Pancreas (tissue), 10 donors: ENCODE data around the gene CUL1. TPM values are rescaled to one million over a fixed set of nuclear protein-coding genes. Genes with fewer than 3 reads are reported as not detected.
A peak's percentile ranks its signal among the peaks of the same experiment; 100 is the strongest.

Experiments
- ATAC-seq, 4 donors: fragments of 200-7000 bp; cut with Tn5 transposase; one replicate each; pipeline versions ENCODE4 v1.8.0 to v1.9.1; 2020; ENCODE audit warnings: mild to moderate bottlenecking in 4 of 4, moderate library complexity in 4 of 4
- DNase-seq, 6 donors: peaks; one replicate each; pipeline ENCODE4 v3.0.0-alpha.2; 2020
- FAIRE-seq: peaks from 2 replicates; lab custom pipeline; 2012; peaks lifted over from hg19 to GRCh38; lab: Jason Lieb, UNC
- H3K27ac ChIP-seq, 4 donors: fragments of 200-600 bp; sonication (generic); 1 replicate in 3 of 4; 2 replicates in 1 of 4; pipeline versions ENCODE4 v1.5.0 to v1.8.0; 2020
- H3K27me3 ChIP-seq, 4 donors: fragments of 200-600 bp; one replicate each; pipeline ENCODE4 v1.8.0; 2021
- H3K36me3 ChIP-seq, 3 donors: fragments of 200-600 bp; sonication (generic) in 1 of 3; one replicate each; pipeline versions ENCODE4 v1.5.0 to v1.8.0; 2020 to 2021
- H3K4me1 ChIP-seq, 3 donors: fragments of 200-600 bp; one replicate each; pipeline ENCODE4 v1.8.0; 2021
- H3K4me3 ChIP-seq, 4 donors: fragments of 200-600 bp; sonication (generic) in 2 of 4; one replicate each; pipeline versions ENCODE4 v1.5.0 to v1.8.0; 2020 to 2021
- H3K9me3 ChIP-seq, 4 donors: fragments of 200-600 bp; one replicate each; pipeline ENCODE4 v1.8.0; 2021
- WGBS, 2 donors: extraction: QIAGEN DNeasy Blood & Tissue Kit; methylation state at CpG; one replicate each; pipeline ENCODE4 v1.1.7; 2013; 5-methylcytosine and 5-hydroxymethylcytosine counted together
- intact Hi-C, 3 donors: fragments of 100-400 bp; cut with DNase I; formaldehyde crosslinking; loops; one replicate each; pipeline versions ENCODE4 v1.11.1 to v1.14.2; 2022
- polyA plus RNA-seq, 2 donors: library from polyadenylated mRNA; stranded (reverse); fragments of 200-250 nt; gene quantifications; one replicate each; pipeline ENCODE4 v1.2.3, GENCODE V29; 2013
- total RNA-seq, 6 donors: library from RNA; stranded (reverse); fragmentation: NEBNext Ultra II Directional in 4 of 6; extraction: Animal tissue kit (Norgen Biotek cat#: 25700) in 4 of 6; gene quantifications; one replicate each; pipeline versions ENCODE4 v1.2.1 to v1.2.4, GENCODE V29; 2021 to 2023
- TF ChIP-seq, protein P1 (sequence below), 4 donors: fragments of 200-600 bp; sonication (generic) in 3 of 4; IDR thresholded peaks; one replicate each; pipeline versions ENCODE4 v1.5.0 to v1.8.0; 2021; ENCODE audit warnings: antibody characterized with exemption in 4 of 4
- donor health status: healthy with polysubstance abuse.
- donor health status: DM: no; HTN: no; CAD: no; lungs with moderate emphysema.
- donor health status: DM: no; HTN: no; CAD: no.
- donor health status: control.
- donor health status: control.
- donor health status: Bipolar disorder and iron deficiency.
- donor health status: DM: yes; HTN: yes; CAD: no.
- donor health status: DM: no; HTN: no; CAD: no.
- donor health status: DM: no; HTN: no; CAD: no.
- donor health status: DM: yes; HTN: yes; CAD: no.

Gene CUL1
- total and polyA plus RNA-seq, 8 donors, result 8.9 to 19.2 (median 12.9) TPM

DNA sequence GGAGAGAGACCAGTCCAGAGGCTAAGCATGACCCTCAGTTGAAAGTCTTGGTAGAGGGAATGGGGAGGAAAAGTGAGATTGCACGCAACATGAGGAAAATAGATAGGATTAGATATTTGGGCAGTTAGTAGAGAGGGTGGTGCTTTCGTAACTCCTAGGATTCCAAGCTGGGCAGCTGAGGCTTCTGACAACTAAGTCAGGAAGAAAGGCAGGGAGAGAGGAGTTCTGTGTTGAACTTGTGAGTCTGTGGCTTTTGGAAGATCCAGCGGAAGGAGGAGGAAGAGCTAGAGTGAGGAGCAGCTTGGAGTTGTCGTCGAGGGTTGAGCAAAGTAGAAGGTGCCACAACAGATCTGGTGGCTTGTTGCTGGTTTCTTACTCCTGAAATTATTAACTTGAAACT is 21.8 kb downstream of the CUL1 start:
- intact Hi-C loops, result no loop called here
- ATAC-seq, result no peak
- Histone ChIP-seq H3K27me3 (no peaks in the 10 kb centered on the region), H3K4me3 (no peak overlapping the region), H3K36me3 (no peaks in the 10 kb centered on the region), H3K4me1 (peaks cover 17 to 21% (median 18%) of the 10 kb centered on the region in 3 donors), H3K9me3 (no peaks in the 10 kb centered on the region), H3K27ac (no peak overlapping the region)
- WGBS, 2 donors, result 83 to 91% methylated on average over 5 of the region's 5 CpGs
- FAIRE-seq, result no peak
- TF ChIP-seq, protein P1, sequence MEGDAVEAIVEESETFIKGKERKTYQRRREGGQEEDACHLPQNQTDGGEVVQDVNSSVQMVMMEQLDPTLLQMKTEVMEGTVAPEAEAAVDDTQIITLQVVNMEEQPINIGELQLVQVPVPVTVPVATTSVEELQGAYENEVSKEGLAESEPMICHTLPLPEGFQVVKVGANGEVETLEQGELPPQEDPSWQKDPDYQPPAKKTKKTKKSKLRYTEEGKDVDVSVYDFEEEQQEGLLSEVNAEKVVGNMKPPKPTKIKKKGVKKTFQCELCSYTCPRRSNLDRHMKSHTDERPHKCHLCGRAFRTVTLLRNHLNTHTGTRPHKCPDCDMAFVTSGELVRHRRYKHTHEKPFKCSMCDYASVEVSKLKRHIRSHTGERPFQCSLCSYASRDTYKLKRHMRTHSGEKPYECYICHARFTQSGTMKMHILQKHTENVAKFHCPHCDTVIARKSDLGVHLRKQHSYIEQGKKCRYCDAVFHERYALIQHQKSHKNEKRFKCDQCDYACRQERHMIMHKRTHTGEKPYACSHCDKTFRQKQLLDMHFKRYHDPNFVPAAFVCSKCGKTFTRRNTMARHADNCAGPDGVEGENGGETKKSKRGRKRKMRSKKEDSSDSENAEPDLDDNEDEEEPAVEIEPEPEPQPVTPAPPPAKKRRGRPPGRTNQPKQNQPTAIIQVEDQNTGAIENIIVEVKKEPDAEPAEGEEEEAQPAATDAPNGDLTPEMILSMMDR (IDR thresholded peaks at IDR 0.05), result no peak
- DNase-seq, result no peak

DNA sequence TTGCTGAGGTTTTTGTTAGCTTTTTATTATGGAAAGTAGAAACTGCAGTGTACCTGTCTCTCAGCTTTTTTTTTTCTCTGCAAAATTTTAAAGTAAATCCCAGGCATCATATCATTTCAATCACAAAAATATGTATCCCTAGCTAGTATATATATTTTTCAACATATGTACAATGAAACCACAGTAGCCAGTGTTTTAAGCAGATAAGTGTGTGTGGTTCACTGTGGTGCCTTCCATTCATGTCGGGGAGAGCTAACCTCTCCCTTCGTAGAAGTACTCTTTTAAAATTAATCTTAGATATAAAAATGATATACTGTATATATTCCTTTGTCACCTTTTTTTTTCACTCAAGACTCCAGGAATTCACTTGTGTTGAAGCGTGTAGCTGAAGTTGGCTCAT is 22.7 kb downstream of the CUL1 start:
- Histone ChIP-seq H3K27ac (no peak overlapping the region), H3K9me3 (no peaks in the 10 kb centered on the region), H3K4me3 (no peak overlapping the region), H3K27me3 (no peaks in the 10 kb centered on the region), H3K36me3 (no peaks in the 10 kb centered on the region), H3K4me1 (peaks cover 20 to 23% (median 21%) of the 10 kb centered on the region in 3 donors)
- intact Hi-C loops, result no loop called here
- DNase-seq, result no peak
- WGBS, 2 donors, result 92 to 93% methylated on average over 3 of the region's 3 CpGs
- ATAC-seq, result no peak
- FAIRE-seq, result no peak
- TF ChIP-seq, protein P1 (IDR thresholded peaks at IDR 0.05), result no peak

DNA sequence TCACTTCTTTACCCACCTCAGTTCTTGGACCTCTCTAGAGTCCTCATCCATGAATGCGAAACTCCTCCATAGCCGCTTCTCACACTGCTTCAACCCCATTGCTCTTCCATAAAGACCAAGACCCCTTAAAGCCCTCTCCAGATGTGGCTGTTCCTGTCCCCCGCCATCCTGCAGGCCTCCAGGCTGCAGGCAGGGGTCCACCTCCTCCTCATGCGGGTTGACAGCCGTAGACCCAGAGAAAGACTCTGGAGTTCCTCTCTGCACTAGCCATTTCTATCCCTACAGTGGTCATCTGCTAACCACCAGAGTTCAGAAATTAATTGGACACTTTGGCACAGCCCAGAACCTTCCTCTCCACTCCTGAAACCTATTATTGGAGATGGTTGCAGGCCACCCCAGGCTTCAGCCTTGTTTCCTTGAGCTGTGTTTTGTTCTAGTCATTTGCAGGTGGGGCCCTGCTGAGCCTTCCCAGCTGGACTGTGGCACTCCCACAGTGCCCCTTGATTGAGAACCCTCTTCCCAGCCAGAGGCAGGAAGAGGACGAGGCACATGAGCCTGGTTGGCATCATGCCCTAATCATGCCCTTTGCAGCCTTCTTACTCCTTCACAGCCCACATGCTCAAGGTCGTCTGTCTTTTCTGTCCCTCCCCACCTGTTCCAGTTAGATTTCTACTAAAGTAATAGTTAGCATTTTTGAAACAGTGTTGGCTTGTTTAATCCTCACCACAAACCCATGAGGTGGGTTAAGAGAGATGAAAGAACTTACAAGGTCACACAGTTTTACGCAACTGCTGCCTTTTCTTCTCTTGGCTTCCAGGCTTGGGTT is 23.9 kb downstream of the CUL1 start:
- 67 to 68% methylated on average over 8 of the region's 8 CpGs for WGBS, 2 donors
- Histone ChIP-seq H3K4me1 (peaks cover 20 to 23% (median 21%) of the 10 kb centered on the region in 3 donors), H3K27me3 (no peaks in the 10 kb centered on the region), H3K27ac (peak overlapping the region in 2 of 4 donors; percentile 9 to 14), H3K4me3 (no peak overlapping the region), H3K9me3 (no peaks in the 10 kb centered on the region), H3K36me3 (no peaks in the 10 kb centered on the region)
- FAIRE-seq (no peak), DNase-seq (peak in 3 of 6 donors; percentile 33 to 45 (median 43)), ATAC-seq (peak; percentile 59 to 86 (median 78))
- intact Hi-C loops, result no loop called here
- TF ChIP-seq, protein P1 (IDR thresholded peaks at IDR 0.05), result no peak

DNA sequence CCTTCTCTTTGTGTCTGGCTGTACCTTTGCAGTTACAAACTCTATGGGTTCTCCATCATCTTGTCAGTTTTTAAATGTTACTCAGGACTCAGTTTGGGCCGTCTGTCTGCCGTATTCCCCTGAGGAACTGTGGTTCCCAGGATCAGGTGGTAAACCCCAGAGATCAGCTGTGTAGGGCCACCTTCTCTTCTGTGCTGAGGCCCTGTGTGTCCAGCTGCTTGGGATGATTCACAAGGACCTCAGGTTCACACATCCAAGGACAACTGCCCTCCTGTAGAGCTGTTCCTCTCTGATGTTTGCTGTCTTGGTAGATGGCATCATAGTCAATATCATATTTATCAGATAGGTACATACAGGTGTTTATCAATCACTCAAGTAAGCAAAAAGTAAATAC is 24.5 kb downstream of the CUL1 start:
- 29 to 42% methylated on average over 2 of the region's 2 CpGs for WGBS, 2 donors
- peak overlapping the region in 2 of 4 donors; percentile 9 to 14 for H3K27ac ChIP-seq
- FAIRE-seq, result no peak
- H3K36me3 ChIP-seq, result no peaks in the 10 kb centered on the region
- H3K9me3 ChIP-seq, result no peaks in the 10 kb centered on the region
- no peak overlapping the region for H3K4me3 ChIP-seq
- intact Hi-C loops, result no loop called here
- ATAC-seq, result peak; percentile 45 to 58 (median 56)
- no peak for DNase-seq
- TF ChIP-seq, protein P1 (IDR thresholded peaks at IDR 0.05), result no peak
- H3K4me1 ChIP-seq, result peaks cover 17 to 23% (median 21%) of the 10 kb centered on the region in 3 donors
- no peaks in the 10 kb centered on the region for H3K27me3 ChIP-seq

DNA sequence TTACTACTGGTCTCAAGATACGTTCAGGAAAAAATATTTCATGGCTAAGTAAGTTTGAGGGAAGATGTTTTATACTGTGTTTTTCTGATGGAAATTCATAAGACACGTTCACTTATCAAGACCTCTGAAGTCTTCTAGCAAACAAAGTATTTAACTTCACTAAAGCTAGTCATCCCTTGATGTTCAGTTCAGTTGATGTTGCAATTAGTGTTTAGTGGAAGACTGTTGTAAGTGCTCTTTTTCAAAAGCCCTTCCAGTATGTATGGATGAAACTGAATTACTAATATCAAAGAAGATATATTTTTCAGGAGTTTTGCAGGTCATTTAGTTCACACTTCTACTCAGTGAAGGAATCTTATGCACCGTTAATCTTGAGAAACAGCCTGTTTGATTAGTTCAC is 25.1 kb downstream of the CUL1 start:
- no peak overlapping the region for H3K4me3 ChIP-seq
- no peaks in the 10 kb centered on the region for H3K36me3 ChIP-seq
- FAIRE-seq (no peak), DNase-seq (no peak), ATAC-seq (no peak)
- intact Hi-C loops, result no loop called here
- TF ChIP-seq, protein P1 (IDR thresholded peaks at IDR 0.05), result no peak
- 48 to 64% methylated on average over 3 of the region's 3 CpGs for WGBS, 2 donors
- H3K9me3 ChIP-seq, result no peaks in the 10 kb centered on the region
- H3K27me3 ChIP-seq, result no peaks in the 10 kb centered on the region
- H3K4me1 ChIP-seq, result peaks cover 17 to 23% (median 21%) of the 10 kb centered on the region in 3 donors
- H3K27ac ChIP-seq, result no peak overlapping the region
